IMR-90 (cell line): ENCODE measurements around the gene OR2J1. TPM values are rescaled to one million over a fixed set of nuclear protein-coding genes. Genes with fewer than 3 reads are reported as not detected.

Source experiments
- ATAC-seq: fragments of 200-7000 bp; cut with Tn5 transposase; 2 replicates; pipeline ENCODE4 v1.9.1; 2020; ENCODE audit warnings: low read depth, mild to moderate bottlenecking, moderate library complexity
- Bru-seq: library from RNA; stranded (reverse); fragments of 400-500 nt; gene quantifications from one replicate; lab custom pipeline; 2021; lab: Mats Ljungman, UMichigan
- BruChase-seq, 2 experiments: library from RNA; stranded (reverse); fragments of 400-500 nt; gene quantifications; one replicate each; lab custom pipeline; 2021; lab: Mats Ljungman, UMichigan
- BruUV-seq: library from RNA; stranded (reverse); fragments of 400-500 nt; replicated peaks from 2 replicates; lab custom pipeline; 2021; lab: Mats Ljungman, UMichigan
- CTCF ChIA-PET: fragments of 300-600 bp; formaldehyde crosslinking; extraction: SDS; loops from one replicate; lab custom pipeline; 2021; ENCODE audit warnings: antibody characterized with exemption; lab: Yijun Ruan, JAX
- POLR2A ChIA-PET: fragments of 300-600 bp; sonication (Branson Sonifier 250); formaldehyde crosslinking; loops from one replicate; lab custom pipeline; 2022; ENCODE audit warnings: antibody characterized with exemption; ENCODE audit not compliant: unreplicated experiment; lab: Charles Lee
- DNase-seq: peaks from one replicate; pipeline ENCODE4 v3.0.0; 2013
- H2AFZ ChIP-seq: replicated peaks from 2 replicates; pipeline ENCODE3; 2013; ENCODE audit warnings: low read length, mild to moderate bottlenecking; ENCODE audit not compliant: poor library complexity
- H2AK5ac ChIP-seq: 2 replicates; pipeline ENCODE4 v1.6.1; 2013; ENCODE audit warnings: low read depth, low read length, inconsistent platforms
- H2AK9ac ChIP-seq: replicated peaks from 2 replicates; pipeline ENCODE3; 2013; ENCODE audit warnings: mild to moderate bottlenecking, low read depth, low read length, moderate library complexity; ENCODE audit not compliant: poor library complexity
- H2BK120ac ChIP-seq: 2 replicates; pipeline ENCODE4 v1.6.1; 2013; ENCODE audit warnings: low read depth, low read length, inconsistent platforms
- H2BK15ac ChIP-seq: 3 replicates; pipeline ENCODE4 v1.6.1; 2013; ENCODE audit warnings: low read depth, low read length, inconsistent platforms
- H2BK20ac ChIP-seq: 2 replicates; pipeline ENCODE4 v1.6.1; 2013; ENCODE audit warnings: low read depth, mild to moderate bottlenecking, inconsistent platforms, low read length, moderate library complexity
- H2BK5ac ChIP-seq: 2 replicates; pipeline ENCODE4 v1.6.1; 2013; ENCODE audit warnings: mild to moderate bottlenecking, low read depth, low read length, inconsistent platforms; ENCODE audit not compliant: poor library complexity, severe bottlenecking
- H3K14ac ChIP-seq: replicated peaks from 2 replicates; pipeline ENCODE4 v1.6.1; 2013; ENCODE audit warnings: low read depth, low read length, inconsistent platforms
- H3K18ac ChIP-seq: 2 replicates; pipeline ENCODE4 v1.6.1; 2013; ENCODE audit warnings: low read depth, low read length, control low read depth
- H3K23ac ChIP-seq: 2 replicates; pipeline ENCODE4 v1.6.1; 2013; ENCODE audit warnings: low read depth, low read length, inconsistent platforms
- H3K27ac ChIP-seq: 2 replicates; pipeline ENCODE4 v1.5.1; 2013; ENCODE audit warnings: mild to moderate bottlenecking, control low read depth, low read length; ENCODE audit not compliant: insufficient read depth
- H3K27me3 ChIP-seq: 2 replicates; pipeline ENCODE4 v1.6.1; 2013; ENCODE audit warnings: low read length; ENCODE audit not compliant: control insufficient read depth, insufficient read depth
- H3K36me3 ChIP-seq: 2 replicates; pipeline ENCODE4 v1.6.1; 2013; ENCODE audit warnings: low read length, mixed read lengths; ENCODE audit not compliant: control insufficient read depth, insufficient read depth
- H3K4ac ChIP-seq: 2 replicates; pipeline ENCODE4 v1.6.1; 2013; ENCODE audit warnings: low read depth, low read length, inconsistent platforms
- H3K4me1 ChIP-seq: 2 replicates; pipeline ENCODE4 v1.6.1; 2013; ENCODE audit warnings: low read length, mixed read lengths; ENCODE audit not compliant: control insufficient read depth, insufficient read depth
- H3K4me2 ChIP-seq: 2 replicates; pipeline ENCODE4 v1.6.1; 2013; ENCODE audit warnings: low read depth, mild to moderate bottlenecking, control low read depth, low read length, moderate library complexity
- H3K4me3 ChIP-seq: 2 replicates; pipeline ENCODE4 v1.5.1; 2013; ENCODE audit warnings: low read depth, mild to moderate bottlenecking, control low read depth, low read length, moderate library complexity; ENCODE audit not compliant: insufficient read depth
- H3K56ac ChIP-seq: 2 replicates; pipeline ENCODE4 v1.6.1; 2013; ENCODE audit warnings: low read length, inconsistent platforms; ENCODE audit not compliant: insufficient read depth; ENCODE audit errors: extremely low read depth
- H3K79me1 ChIP-seq, 2 experiments: 2 replicates each; pipeline ENCODE4 v1.6.1; 2013; ENCODE audit warnings: low read length in 2 of 2, inconsistent platforms in 1 of 2, low read depth in 1 of 2
- H3K9ac ChIP-seq: 2 replicates; pipeline ENCODE4 v1.6.1; 2013; ENCODE audit warnings: low read depth, low read length, control low read depth
- H3K9me1 ChIP-seq: 2 replicates; pipeline ENCODE4 v1.6.1; 2013; ENCODE audit warnings: low read length, inconsistent platforms; ENCODE audit not compliant: insufficient read depth
- H3K9me3 ChIP-seq: 2 replicates; pipeline ENCODE4 v1.6.1; 2013; ENCODE audit warnings: low read length; ENCODE audit not compliant: control insufficient read depth, insufficient read depth
- H4K20me1 ChIP-seq: 2 replicates; pipeline ENCODE4 v1.6.1; 2013; ENCODE audit warnings: low read length, inconsistent platforms; ENCODE audit not compliant: insufficient read depth
- H4K5ac ChIP-seq: 2 replicates; pipeline ENCODE4 v1.6.1; 2013; ENCODE audit warnings: mild to moderate bottlenecking, low read depth, low read length, control low read depth
- H4K8ac ChIP-seq, 2 experiments: 2 replicates each; pipeline ENCODE4 v1.6.1; 2013; ENCODE audit warnings: low read depth in 2 of 2, low read length in 2 of 2, control low read depth in 1 of 2, inconsistent platforms in 1 of 2
- H4K91ac ChIP-seq: 2 replicates; pipeline ENCODE4 v1.6.1; 2013; ENCODE audit warnings: low read depth, low read length, inconsistent platforms; ENCODE audit not compliant: insufficient read depth
- BHLHE40 ChIP-seq: fragments of 150-350 bp; IDR thresholded peaks from 2 replicates; pipeline ENCODE4 v1.6.1; 2016; ENCODE audit warnings: mild to moderate bottlenecking, low read depth, low read length
- CEBPB ChIP-seq: IDR thresholded peaks from 2 replicates; pipeline ENCODE4 v1.6.1; 2012; ENCODE audit warnings: low read depth, low read length, improper control_type of control experiment
- CHD1 ChIP-seq: IDR thresholded peaks from 2 replicates; pipeline ENCODE4 v1.6.1; 2012; ENCODE audit warnings: low read depth, low read length, improper control_type of control experiment
- CTCF ChIP-seq: conservative IDR thresholded peaks from 2 replicates; pipeline ENCODE4 v1.5.1; 2012; ENCODE audit warnings: mild to moderate bottlenecking, low read depth, low read length, improper control_type of control experiment
- ELK1 ChIP-seq: fragments of 150-350 bp; IDR thresholded peaks from 2 replicates; pipeline ENCODE4 v1.6.1; 2016; ENCODE audit warnings: low read depth, mild to moderate bottlenecking, low read length, moderate library complexity, borderline replicate concordance
- FOS ChIP-seq: fragments of 150-350 bp; IDR thresholded peaks from 2 replicates; pipeline ENCODE4 v1.6.1; 2016; ENCODE audit warnings: low read depth, low read length
- MAFK ChIP-seq: IDR thresholded peaks from 2 replicates; pipeline ENCODE4 v1.6.1; 2012; ENCODE audit warnings: low read depth, low read length, improper control_type of control experiment
- MAZ ChIP-seq: IDR thresholded peaks from 2 replicates; pipeline ENCODE4 v1.6.1; 2012; ENCODE audit warnings: low read depth, mild to moderate bottlenecking, low read length, improper control_type of control experiment, moderate library complexity, borderline replicate concordance
- MXI1 ChIP-seq: IDR thresholded peaks from 2 replicates; pipeline ENCODE4 v1.6.1; 2012; ENCODE audit warnings: low read depth, mild to moderate bottlenecking, low read length, moderate library complexity, borderline replicate concordance
- NFE2L2 ChIP-seq: fragments of 150-350 bp; IDR thresholded peaks from 2 replicates; pipeline ENCODE4 v1.6.1; 2016; ENCODE audit warnings: low read depth, mild to moderate bottlenecking, low read length
- POLR2A ChIP-seq: IDR thresholded peaks from 2 replicates; pipeline ENCODE4 v1.6.1; 2012; ENCODE audit warnings: mild to moderate bottlenecking, low read depth, low read length
- RAD21 ChIP-seq: IDR thresholded peaks from 2 replicates; pipeline ENCODE4 v1.6.1; 2012; ENCODE audit warnings: low read length, improper control_type of control experiment
- RCOR1 ChIP-seq: IDR thresholded peaks from 2 replicates; pipeline ENCODE4 v1.6.1; 2012; ENCODE audit warnings: mild to moderate bottlenecking, low read length, improper control_type of control experiment; ENCODE audit not compliant: insufficient replicate concordance
- RFX5 ChIP-seq: IDR thresholded peaks from 2 replicates; pipeline ENCODE4 v1.8.0; 2012; ENCODE audit warnings: low read depth, mild to moderate bottlenecking, low read length, moderate library complexity
- SMC3 ChIP-seq: fragments of 150-350 bp; IDR thresholded peaks from 2 replicates; pipeline ENCODE4 v1.6.1; 2016; ENCODE audit warnings: low read depth, mild to moderate bottlenecking, antibody characterized with exemption, low read length, moderate library complexity
- WGBS, 2 experiments: methylation state at CpG; one replicate each; pipeline versions ENCODE4 v1.1.5 to v1.1.7; 2013; ENCODE audit warnings: missing lambda C conversion rate in 2 of 2; ENCODE audit not compliant: insufficient read length in 1 of 2; ENCODE audit errors: extremely low coverage in 2 of 2; 5-methylcytosine and 5-hydroxymethylcytosine counted together
- dilution Hi-C: fragments of 300-500 bp; cut with HindIII; formaldehyde crosslinking; loops from one replicate; pipeline ENCODE4 v1.14.3; 2018; ENCODE audit warnings: low sequenced_read_pairs; ENCODE audit not compliant: unreplicated experiment
- in situ Hi-C: fragments of 300-500 bp; cut with MboI; formaldehyde crosslinking; loops from 3 replicates; pipeline ENCODE4 v1.14.3; 2019; ENCODE audit warnings: low sequenced_read_pairs, inconsistent platforms, mixed read lengths
- intact Hi-C: fragments of 100-400 bp; cut with micrococcal nuclease; formaldehyde crosslinking; loops from 2 replicates; pipeline ENCODE4 v1.10.0; 2022
- long read RNA-seq: library from polyadenylated mRNA; unstranded; transcript quantifications from one replicate; pipeline ENCODE4 v2.0.0, GENCODE V29; 2021; ENCODE audit not compliant: unreplicated experiment
- polyA plus RNA-seq, 3 experiments: library from polyadenylated mRNA; depleted of rRNA; stranded (reverse); fragments of >200 nt; gene quantifications; 2 replicates each; pipeline ENCODE4 v1.2.3, GENCODE V29; 2012; ENCODE audit warnings: low replicate concordance in 1 of 3
- total RNA-seq: library from RNA; depleted of rRNA; stranded (reverse); fragments of >200 nt; gene quantifications from 2 replicates; pipeline ENCODE4 v1.2.3, GENCODE V29; 2012; rRNA removed
- TF ChIP-seq, protein P1 (sequence below): fragments of 150-350 bp; IDR thresholded peaks from 2 replicates; pipeline ENCODE4 v1.6.1; 2017; ENCODE audit warnings: mild to moderate bottlenecking, antibody characterized with exemption, low read length, low read depth

Gene OR2J1
- total RNA-seq = not detected in 2 replicates
- polyA plus RNA-seq (2012; rRNA removed) = not detected in 2 replicates
- not detected in 2 replicates for polyA plus RNA-seq (2012; cell fraction: cytosol; rRNA removed)
- polyA plus RNA-seq (2012; cell fraction: nucleus; rRNA removed; ENCODE audit: low replicate concordance) = not detected in 2 replicates
- not detected for Bru-seq, nascent RNA
- not detected for BruChase-seq, experiment 1, labeled RNA remaining after a 6-hour chase
- not detected for BruChase-seq, experiment 2, labeled RNA remaining after a 2-hour chase
- long read RNA-seq = 0 reads

DNA sequence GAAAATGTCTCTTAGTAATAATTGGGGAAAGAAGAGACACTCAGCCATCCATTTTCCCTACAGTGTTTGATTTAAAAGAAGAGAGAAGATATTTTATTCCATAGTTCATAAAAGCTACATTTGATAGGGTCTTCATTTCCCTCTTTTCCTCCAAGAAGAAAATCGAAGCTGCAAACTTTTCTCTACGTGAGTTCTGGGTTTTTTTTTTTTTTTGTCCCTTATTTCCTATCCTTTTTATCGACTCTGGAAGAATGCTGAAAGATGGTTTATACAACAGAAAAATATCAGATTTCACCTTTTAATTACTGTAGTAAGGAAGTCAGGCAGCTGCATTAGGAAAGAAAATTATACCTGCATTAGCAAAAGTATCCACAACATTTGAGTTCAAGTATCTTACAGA lies at the start of gene OR2J1:
TSS of gene OR2J1 (plus strand) at position 301 of the 400 bp plus-strand sequence. CDS start 1,453 bp downstream, outside the sequence.
- no CpG with 5 or more reads among the region's 3 CpGs for WGBS, 2 experiments

More for the DNA sequence above, at the start of gene OR2J1:
- H3K27me3 ChIP-seq = no peaks in the 10 kb centered on the region
- no peak within 1 kb of the TSS for H2BK20ac ChIP-seq
- intact Hi-C loops (no loop called here), in situ Hi-C loops (no loop called here), dilution Hi-C loops (no loop called here)
- peaks cover 5% of the 10 kb centered on the region; the same call in 1 of the 2 replicates for H3K9me3 ChIP-seq
- no peak within 1 kb of the TSS for H2AK5ac ChIP-seq
- no TSS peak for BruUV-seq
- no peak within 1 kb of the TSS for H2BK120ac ChIP-seq
- no peak within 1 kb of the TSS for H4K91ac ChIP-seq
- H4K5ac ChIP-seq = no peak within 1 kb of the TSS
- no peak within 1 kb of the TSS for H3K9ac ChIP-seq
- DNase-seq = no peak
- H3K79me1 ChIP-seq = no peaks in the 10 kb centered on the region
- H3K23ac ChIP-seq = no peak within 1 kb of the TSS
- no peaks in the 10 kb centered on the region for H3K36me3 ChIP-seq
- no peak within 1 kb of the TSS for H2AFZ ChIP-seq
- H3K4me3 ChIP-seq = no peak within 1 kb of the TSS
- no peak within 1 kb of the TSS for H2BK15ac ChIP-seq
- H4K20me1 ChIP-seq = no peaks in the 10 kb centered on the region
- no peaks in the 10 kb centered on the region for H3K4me1 ChIP-seq
- ChIA-PET CTCF (no interaction called here), POLR2A (no interaction called here)
- H3K27ac ChIP-seq = no peak within 1 kb of the TSS
- no peak within 1 kb of the TSS for H2BK5ac ChIP-seq
- no peak within 1 kb of the TSS for H2AK9ac ChIP-seq
- no peak within 1 kb of the TSS for H3K4ac ChIP-seq
- no peak within 1 kb of the TSS for H3K4me2 ChIP-seq
- TF ChIP-seq RCOR1 (no peak), SMC3 (no peak), CEBPB (no peak), MAFK (no peak), BHLHE40 (no peak), MXI1 (no peak), RAD21 (no peak), NFE2L2 (no peak), ELK1 (no peak), CTCF (no peak), RFX5 (no peak), POLR2A (no peak), CHD1 (no peak), FOS (no peak), MAZ (no peak)
- TF ChIP-seq, protein P1, sequence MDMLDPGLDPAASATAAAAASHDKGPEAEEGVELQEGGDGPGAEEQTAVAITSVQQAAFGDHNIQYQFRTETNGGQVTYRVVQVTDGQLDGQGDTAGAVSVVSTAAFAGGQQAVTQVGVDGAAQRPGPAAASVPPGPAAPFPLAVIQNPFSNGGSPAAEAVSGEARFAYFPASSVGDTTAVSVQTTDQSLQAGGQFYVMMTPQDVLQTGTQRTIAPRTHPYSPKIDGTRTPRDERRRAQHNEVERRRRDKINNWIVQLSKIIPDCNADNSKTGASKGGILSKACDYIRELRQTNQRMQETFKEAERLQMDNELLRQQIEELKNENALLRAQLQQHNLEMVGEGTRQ = no peak
- ATAC-seq = no peak
- no peak within 1 kb of the TSS for H3K14ac ChIP-seq
- H4K8ac ChIP-seq = no peak within 1 kb of the TSS
- H3K18ac ChIP-seq = no peak within 1 kb of the TSS
- no peaks in the 10 kb centered on the region for H3K9me1 ChIP-seq
- H3K56ac ChIP-seq = no peak within 1 kb of the TSS
